Measurements from ENCODE around the gene MFSD1. TPM values are rescaled to one million over a fixed set of nuclear protein-coding genes. Genes with fewer than 3 reads are reported as not detected.

MFSD1 gene
- total and polyA plus RNA-seq, 2 donors (not counting 1 experiment from before 2014, with no cell fraction given) = 16.4 to 31.8 TPM

- H3K4me1 ChIP-seq (ENCODE audit: control insufficient read depth in 2 of 2, insufficient read depth in 2 of 2, low read length in 2 of 2) = no peaks in the 10 kb centered on the region
- CTCF ChIA-PET = interaction anchor here (1.3 kb wide), 1 partner anchor 16 kb away, joined by 3 read pairs; no protein-coding TSS in a partner anchor
- Mint-ChIP-seq H3K27me3 (peaks cover 4% of the 10 kb centered on the region), H3K27ac (no peak overlapping the region), H3K9me3 (ENCODE audit: insufficient read depth) (no peaks in the 10 kb centered on the region), H3K4me3 (no peak overlapping the region), H3K4me1 (no peaks in the 10 kb centered on the region)
- DNase-seq (no peak), ATAC-seq (ENCODE audit: low read depth) (no peak)
- H3K4me3 ChIP-seq (ENCODE audit: control extremely low read depth in 1 of 5, extremely low read depth in 1 of 5, insufficient read depth in 1 of 5, low read depth in 2 of 5, low read length in 4 of 5) = no peak overlapping the region
- 50% methylated on average over 1 of the region's 2 CpGs for WGBS (ENCODE audit: insufficient coverage)
- no peak overlapping the region for H3K4me2 ChIP-seq (replicated peaks; ENCODE audit: low read depth, low read length, poor library complexity, severe bottlenecking)
- POLR2A ChIA-PET = no interaction called here
- H3K27me3 ChIP-seq (replicated peaks in 1 of 4; ENCODE audit: control extremely low read depth in 1 of 4, control insufficient read depth in 3 of 4, insufficient read depth in 4 of 4, low read length in 3 of 4) = no peaks in the 10 kb centered on the region
- peaks cover 0 to 12% (median 0%) of the 10 kb centered on the region in 3 donors for H3K9me3 ChIP-seq (ENCODE audit: control extremely low read depth in 1 of 3, control insufficient read depth in 2 of 3, insufficient read depth in 1 of 3, low read length in 2 of 3)
- no peak overlapping the region for H2AFZ ChIP-seq (ENCODE audit: insufficient read depth, low read depth, low read length, poor library complexity, severe bottlenecking)
- TF ChIP-seq CTCF (IDR thresholded peaks at IDR 0.05) (no peak), EZH2 (IDR thresholded peaks at IDR 0.05; ENCODE audit: borderline replicate concordance, insufficient read depth, low read depth, low read length, poor library complexity, severe bottlenecking) (no peak)
- no peaks in the 10 kb centered on the region for H3K79me2 ChIP-seq (ENCODE audit: control insufficient read depth, insufficient read depth, low read length)
- H4K20me1 ChIP-seq (ENCODE audit: control insufficient read depth, insufficient read depth, low read length, poor library complexity, severe bottlenecking) = no peaks in the 10 kb centered on the region
- H3K36me3 ChIP-seq (replicated peaks in 1 of 2; ENCODE audit: control extremely low read depth in 1 of 2, control insufficient read depth in 1 of 2, extremely low read depth in 1 of 2, insufficient read depth in 2 of 2, low read length in 1 of 2) = no peaks in the 10 kb centered on the region
- H3K9ac ChIP-seq (ENCODE audit: low read length) = no peak overlapping the region
- H3K27ac ChIP-seq (ENCODE audit: low read length in 2 of 2) = no peak overlapping the region
- intact Hi-C loops (cut with micrococcal nuclease) = no loop called here
Observed at GRCh38 chr3:158863247-158863646, 61.4 kb downstream of the MFSD1 start.

GRCh38 chr3:158864492-158864891 lies 62.6 kb downstream of the MFSD1 start:
- H3K9ac ChIP-seq (ENCODE audit: low read length) = no peak overlapping the region
- H2AFZ ChIP-seq (ENCODE audit: insufficient read depth, low read depth, low read length, poor library complexity, severe bottlenecking) = no peak overlapping the region
- Mint-ChIP-seq H3K4me1 (no peaks in the 10 kb centered on the region), H3K4me3 (no peak overlapping the region), H3K27me3 (no peaks in the 10 kb centered on the region), H3K27ac (no peak overlapping the region), H3K9me3 (ENCODE audit: insufficient read depth) (no peaks in the 10 kb centered on the region)
- H3K4me2 ChIP-seq (replicated peaks; ENCODE audit: low read depth, low read length, poor library complexity, severe bottlenecking) = no peak overlapping the region
- no peaks in the 10 kb centered on the region for H3K27me3 ChIP-seq (replicated peaks in 1 of 4; ENCODE audit: control extremely low read depth in 1 of 4, control insufficient read depth in 3 of 4, insufficient read depth in 4 of 4, low read length in 3 of 4)
- no CpG with 5 or more reads among the region's 6 CpGs for WGBS (ENCODE audit: insufficient coverage)
- no peaks in the 10 kb centered on the region for H3K36me3 ChIP-seq (replicated peaks in 1 of 2; ENCODE audit: control extremely low read depth in 1 of 2, control insufficient read depth in 1 of 2, extremely low read depth in 1 of 2, insufficient read depth in 2 of 2, low read length in 1 of 2)
- ATAC-seq (ENCODE audit: low read depth) (no peak), DNase-seq (no peak)
- H3K79me2 ChIP-seq (ENCODE audit: control insufficient read depth, insufficient read depth, low read length) = no peaks in the 10 kb centered on the region
- TF ChIP-seq EZH2 (IDR thresholded peaks at IDR 0.05; ENCODE audit: borderline replicate concordance, insufficient read depth, low read depth, low read length, poor library complexity, severe bottlenecking) = no peak
- TF ChIP-seq CTCF (IDR thresholded peaks at IDR 0.05) = no peak
- H3K4me3 ChIP-seq (ENCODE audit: control extremely low read depth in 1 of 5, extremely low read depth in 1 of 5, insufficient read depth in 1 of 5, low read depth in 2 of 5, low read length in 4 of 5) = no peak overlapping the region
- CTCF ChIA-PET = interaction anchor here (1.3 kb wide), 1 partner anchor 18 kb away, joined by 3 read pairs; no protein-coding TSS in a partner anchor
- no peaks in the 10 kb centered on the region for H3K4me1 ChIP-seq (ENCODE audit: control insufficient read depth in 2 of 2, insufficient read depth in 2 of 2, low read length in 2 of 2)
- peaks cover 0 to 6% (median 0%) of the 10 kb centered on the region in 3 donors for H3K9me3 ChIP-seq (ENCODE audit: control extremely low read depth in 1 of 3, control insufficient read depth in 2 of 3, insufficient read depth in 1 of 3, low read length in 2 of 3)
- intact Hi-C loops (cut with micrococcal nuclease) = no loop called here
- no peaks in the 10 kb centered on the region for H4K20me1 ChIP-seq (ENCODE audit: control insufficient read depth, insufficient read depth, low read length, poor library complexity, severe bottlenecking)
- no peak overlapping the region for H3K27ac ChIP-seq (ENCODE audit: low read length in 2 of 2)
- POLR2A ChIA-PET = no interaction called here
